WTC11 (cell line): Measurements from ENCODE around the gene NUDT21. TPM values are rescaled to one million over a fixed set of nuclear protein-coding genes. Genes with fewer than 3 reads are reported as not detected.

ENCODE experiments used
- ATAC-seq: fragments of 200-7000 bp; cut with Tn5 transposase; 2 replicates; pipeline ENCODE4 v1.10.0; 2021; ENCODE audit warnings: mild to moderate bottlenecking, moderate library complexity
- CTCF ChIA-PET: fragments of 300-600 bp; sonication (Branson Sonifier 250); formaldehyde crosslinking; loops from one replicate; lab custom pipeline; 2021; ENCODE audit warnings: antibody characterized with exemption; lab: Charles Lee
- POLR2A ChIA-PET: fragments of 350-600 bp; sonication (Branson Sonifier 250); formaldehyde crosslinking; loops from one replicate; lab custom pipeline; 2021; ENCODE audit warnings: antibody characterized with exemption; lab: Charles Lee
- DNase-seq: peaks from one replicate; pipeline ENCODE4 v3.0.0; 2021; ENCODE audit warnings: low spot score
- H3K27ac Mint-ChIP-seq: 2 replicates; pipeline ENCODE4 v1.8.0; 2021; ENCODE audit warnings: mixed read lengths
- H3K27me3 Mint-ChIP-seq: 2 replicates; pipeline ENCODE4 v1.8.0; 2021; ENCODE audit warnings: low read depth, mild to moderate bottlenecking, moderate library complexity, mixed read lengths
- H3K36me3 Mint-ChIP-seq: 2 replicates; pipeline ENCODE4 v1.8.0; 2021; ENCODE audit warnings: mixed read lengths
- H3K4me1 Mint-ChIP-seq: 2 replicates; pipeline ENCODE4 v1.8.0; 2022; ENCODE audit warnings: mixed read lengths
- H3K4me3 Mint-ChIP-seq: 2 replicates; pipeline ENCODE4 v1.8.0; 2021; ENCODE audit warnings: mild to moderate bottlenecking, moderate library complexity, mixed read lengths
- H3K9me3 Mint-ChIP-seq: 2 replicates; pipeline ENCODE4 v1.8.0; 2021; ENCODE audit warnings: mixed read lengths
- ATF2 ChIP-seq: sonication (generic); formaldehyde crosslinking; IDR thresholded peaks from 2 replicates; pipeline ENCODE4 v1.8.1; 2022; ENCODE audit warnings: low read depth, missing genetic modification reagents, borderline replicate concordance
- ATF6 ChIP-seq: sonication (generic); formaldehyde crosslinking; IDR thresholded peaks from 2 replicates; pipeline ENCODE4 v1.8.1; 2023; ENCODE audit warnings: mild to moderate bottlenecking, missing genetic modification reagents
- CREM ChIP-seq: sonication (generic); formaldehyde crosslinking; IDR thresholded peaks from 2 replicates; pipeline ENCODE4 v1.8.1; 2022; ENCODE audit warnings: mild to moderate bottlenecking, missing genetic modification reagents, moderate library complexity
- E2F5 ChIP-seq: sonication (generic); formaldehyde crosslinking; IDR thresholded peaks from 2 replicates; pipeline ENCODE4 v1.8.1; 2022; ENCODE audit warnings: mild to moderate bottlenecking, moderate library complexity, missing genetic modification reagents
- ELF4 ChIP-seq: sonication (generic); formaldehyde crosslinking; IDR thresholded peaks from 2 replicates; pipeline ENCODE4 v1.8.1; 2022; ENCODE audit warnings: low read depth, mild to moderate bottlenecking, moderate library complexity, missing genetic modification reagents
- GABPB1 ChIP-seq: sonication (generic); formaldehyde crosslinking; IDR thresholded peaks from 2 replicates; pipeline ENCODE4 v1.8.1; 2023; ENCODE audit warnings: mild to moderate bottlenecking, missing genetic modification reagents
- NR3C1 ChIP-seq: sonication (generic); formaldehyde crosslinking; conservative IDR thresholded peaks from 2 replicates; pipeline ENCODE4 v1.8.1; 2023; ENCODE audit warnings: low read depth, mild to moderate bottlenecking, missing genetic modification reagents
- PREB ChIP-seq: sonication (generic); formaldehyde crosslinking; IDR thresholded peaks from 2 replicates; pipeline ENCODE4 v1.8.1; 2022; ENCODE audit warnings: mild to moderate bottlenecking, missing genetic modification reagents, moderate library complexity, borderline replicate concordance
- PRRX2 ChIP-seq: fragments of 250-450 bp; sonication (Bioruptor Pico); IDR thresholded peaks from 2 replicates; pipeline ENCODE4 v1.8.0; 2021; ENCODE audit warnings: mild to moderate bottlenecking
- SMAD4 ChIP-seq: sonication (generic); formaldehyde crosslinking; IDR thresholded peaks from 2 replicates; pipeline ENCODE4 v1.8.0; 2022; ENCODE audit warnings: mild to moderate bottlenecking, missing genetic modification reagents
- STAT6 ChIP-seq: sonication (generic); formaldehyde crosslinking; conservative IDR thresholded peaks from 2 replicates; pipeline ENCODE4 v1.8.1; 2023; ENCODE audit warnings: mild to moderate bottlenecking, low read depth, missing genetic modification reagents, moderate library complexity
- TEAD4 ChIP-seq: sonication (generic); formaldehyde crosslinking; IDR thresholded peaks from 2 replicates; pipeline ENCODE4 v1.8.0; 2022; ENCODE audit warnings: mild to moderate bottlenecking, missing genetic modification reagents
- ZNF121 ChIP-seq: sonication (generic); formaldehyde crosslinking; IDR thresholded peaks from 2 replicates; pipeline ENCODE4 v1.8.0; 2023; ENCODE audit warnings: missing genetic modification reagents
- ZNF263 ChIP-seq: sonication (generic); formaldehyde crosslinking; IDR thresholded peaks from 2 replicates; pipeline ENCODE4 v1.8.1; 2022; ENCODE audit warnings: low read depth, mild to moderate bottlenecking, moderate library complexity, missing genetic modification reagents
- ZNF512 ChIP-seq: sonication (generic); formaldehyde crosslinking; IDR thresholded peaks from 2 replicates; pipeline ENCODE4 v1.8.1; 2022; ENCODE audit warnings: missing genetic modification reagents, borderline replicate concordance
- total RNA-seq: library from RNA; stranded (reverse); gene quantifications from 3 replicates; pipeline ENCODE4 v1.2.3, GENCODE V29; 2021

NUDT21 gene
- total RNA-seq, 1 experiment from 2014 or later, result 263 TPM

- TF ChIP-seq ATF6 (CRISPR knock-in tag), result no peak
- no peak for TF ChIP-seq SMAD4 (CRISPR knock-in tag)
- TF ChIP-seq ZNF512, result no peak
Observed at GRCh38 chr16:56475201-56475600, 24.1 kb upstream of the NUDT21 start (continued).

- DNase-seq (no peak), ATAC-seq (no peak)
- H3K9me3 Mint-ChIP-seq, result no peaks in the 10 kb centered on the region
- H3K4me3 Mint-ChIP-seq, result no peak overlapping the region
- peaks cover 81% of the 10 kb centered on the region for H3K36me3 Mint-ChIP-seq
- no peak for TF ChIP-seq ATF2 (CRISPR knock-in tag)
- TF ChIP-seq CREM (CRISPR knock-in tag), result no peak
- no peak for TF ChIP-seq ZNF263 (CRISPR knock-in tag)
- no peak for TF ChIP-seq ZNF121 (CRISPR knock-in tag)
- no peak for TF ChIP-seq SMAD4 (CRISPR knock-in tag)
- no peak for TF ChIP-seq NR3C1 (CRISPR knock-in tag)
- no peak for TF ChIP-seq ELF4 (CRISPR knock-in tag)
- no peak for TF ChIP-seq PRRX2 (CRISPR knock-in tag)
- TF ChIP-seq STAT6 (CRISPR knock-in tag), result no peak
- TF ChIP-seq TEAD4 (CRISPR knock-in tag), result no peak
- no peaks in the 10 kb centered on the region for H3K27me3 Mint-ChIP-seq
- no peak overlapping the region for H3K27ac Mint-ChIP-seq
- ChIA-PET CTCF (no interaction called here), POLR2A (no interaction called here)
- H3K4me1 Mint-ChIP-seq, result peaks cover 9% of the 10 kb centered on the region
Observed at GRCh38 chr16:56470666-56471065, 19.5 kb upstream of the NUDT21 start.

- CTCF ChIA-PET, result interaction anchor here (1.0 kb wide), 1 partner anchor 232 kb away, joined by 3 read pairs; no protein-coding TSS in a partner anchor
Observed at GRCh38 chr16:56470232-56470631, 19.1 kb upstream of the NUDT21 start.

More at GRCh38 chr16:56470232-56470631, 19.1 kb upstream of the NUDT21 start:
- H3K27me3 Mint-ChIP-seq, result no peaks in the 10 kb centered on the region
- peaks cover 81% of the 10 kb centered on the region for H3K36me3 Mint-ChIP-seq
- H3K4me1 Mint-ChIP-seq, result peaks cover 6% of the 10 kb centered on the region
- POLR2A ChIA-PET, result no interaction called here
- ATAC-seq, result no peak
- no peak overlapping the region for H3K27ac Mint-ChIP-seq
- DNase-seq, result no peak
- H3K4me3 Mint-ChIP-seq, result no peak overlapping the region
- no peaks in the 10 kb centered on the region for H3K9me3 Mint-ChIP-seq
- TF ChIP-seq GABPB1 (CRISPR knock-in tag) (no peak), PREB (CRISPR knock-in tag) (no peak), E2F5 (CRISPR knock-in tag) (no peak), ZNF512 (no peak)
